KMS-11 (cell line): ENCODE data around the gene AMIGO2.

Source experiments
- H2AFZ ChIP-seq: fragments of 200-600 bp; sonication (generic); 2 replicates; pipeline ENCODE4 v1.6.1; 2016; ENCODE audit warnings: antibody characterized with exemption, mixed run types, low read depth
- H3K27ac ChIP-seq: fragments of 200-600 bp; sonication (generic); 2 replicates; pipeline ENCODE4 v1.6.1; 2016; ENCODE audit warnings: mild to moderate bottlenecking, mixed run types
- H3K27me3 ChIP-seq: fragments of 200-600 bp; sonication (generic); 2 replicates; pipeline ENCODE4 v1.6.1; 2017; ENCODE audit warnings: mild to moderate bottlenecking, low read depth, mixed run types, moderate library complexity; ENCODE audit not compliant: insufficient read depth
- H3K36me3 ChIP-seq: fragments of 200-600 bp; sonication (generic); 2 replicates; pipeline ENCODE4 v1.6.1; 2017; ENCODE audit warnings: mild to moderate bottlenecking, mixed run types; ENCODE audit not compliant: insufficient read depth
- H3K4me1 ChIP-seq: fragments of 200-600 bp; sonication (generic); 2 replicates; pipeline ENCODE4 v1.6.1; 2016; ENCODE audit warnings: mild to moderate bottlenecking, low read depth, mixed run types; ENCODE audit not compliant: poor library complexity, severe bottlenecking
- H3K4me2 ChIP-seq: fragments of 200-600 bp; sonication (generic); 2 replicates; pipeline ENCODE4 v1.7.0; 2016; ENCODE audit warnings: mild to moderate bottlenecking, mixed run types
- H3K4me3 ChIP-seq: fragments of 200-600 bp; sonication (generic); IDR thresholded peaks from 2 replicates; pipeline ENCODE4 v1.6.1; 2017; ENCODE audit warnings: low read depth, low read length, mixed read lengths; ENCODE audit not compliant: insufficient read depth
- H3K79me2 ChIP-seq: fragments of 200-600 bp; sonication (generic); 2 replicates; pipeline ENCODE4 v1.6.1; 2016; ENCODE audit warnings: low read depth, mixed run types; ENCODE audit not compliant: insufficient read depth
- H3K9ac ChIP-seq: fragments of 200-600 bp; sonication (generic); 2 replicates; pipeline ENCODE4 v1.6.1; 2016; ENCODE audit warnings: mild to moderate bottlenecking, mixed run types
- H4K20me1 ChIP-seq: fragments of 200-600 bp; sonication (generic); 2 replicates; pipeline ENCODE4 v1.6.1; 2016; ENCODE audit warnings: mild to moderate bottlenecking, mixed run types; ENCODE audit not compliant: insufficient read depth
- CTCF ChIP-seq: fragments of 200-600 bp; sonication (generic); conservative IDR thresholded peaks from 2 replicates; pipeline ENCODE4 v1.6.1; 2017; ENCODE audit warnings: low read depth, mild to moderate bottlenecking, antibody characterized with exemption, low read length, moderate library complexity, mixed read lengths

The AMIGO2 gene

GRCh38 chr12:47079981-47080724 is 394 bp upstream of the AMIGO2 start:
- Histone ChIP-seq H3K4me3 (no peak overlapping the region), H3K79me2 (no peaks in the 10 kb centered on the region), H3K27ac (no peak overlapping the region), H3K36me3 (no peaks in the 10 kb centered on the region), H3K4me1 (no peaks in the 10 kb centered on the region), H3K9ac (no peak overlapping the region), H4K20me1 (no peaks in the 10 kb centered on the region), H2AFZ (no peak overlapping the region), H3K4me2 (no peak overlapping the region), H3K27me3 (no peaks in the 10 kb centered on the region)
- no peak for TF ChIP-seq CTCF

GRCh38 chr12:47078733-47079467 is 859 bp downstream of the AMIGO2 start:
- Histone ChIP-seq H2AFZ (peak overlapping the region; percentile 79), H3K9ac (no peak overlapping the region), H3K27me3 (no peaks in the 10 kb centered on the region), H3K4me3 (no peak overlapping the region), H3K4me2 (peak overlapping the region; percentile 57), H3K27ac (no peak overlapping the region), H3K79me2 (no peaks in the 10 kb centered on the region), H3K36me3 (no peaks in the 10 kb centered on the region), H3K4me1 (no peaks in the 10 kb centered on the region), H4K20me1 (no peaks in the 10 kb centered on the region)
- TF ChIP-seq CTCF = no peak

GRCh38 chr12:47078086-47078395 is 1.7 kb downstream of the AMIGO2 start:
- Histone ChIP-seq H2AFZ (no peak overlapping the region), H4K20me1 (no peaks in the 10 kb centered on the region), H3K27me3 (no peaks in the 10 kb centered on the region), H3K9ac (no peak overlapping the region), H3K27ac (no peak overlapping the region), H3K4me2 (no peak overlapping the region), H3K4me1 (no peaks in the 10 kb centered on the region), H3K36me3 (no peaks in the 10 kb centered on the region), H3K79me2 (no peaks in the 10 kb centered on the region), H3K4me3 (no peak overlapping the region)
- TF ChIP-seq CTCF = no peak

GRCh38 chr12:47077206-47078085 is 2.3 kb downstream of the AMIGO2 start:
- Histone ChIP-seq H3K4me1 (no peaks in the 10 kb centered on the region), H2AFZ (no peak overlapping the region), H3K36me3 (no peaks in the 10 kb centered on the region), H3K27ac (no peak overlapping the region), H3K27me3 (no peaks in the 10 kb centered on the region), H4K20me1 (no peaks in the 10 kb centered on the region), H3K79me2 (no peaks in the 10 kb centered on the region), H3K4me3 (no peak overlapping the region), H3K4me2 (no peak overlapping the region), H3K9ac (no peak overlapping the region)
- no peak for TF ChIP-seq CTCF
